HUES6 (cell line): ENCODE measurements around the gene E2F2.

Experiments
- H3K27ac ChIP-seq: 2 replicates; pipeline ENCODE4 v1.7.0; 2013; ENCODE audit warnings: low read depth, mild to moderate bottlenecking, low read length, inconsistent platforms
- H3K27me3 ChIP-seq: 2 replicates; pipeline ENCODE4 v1.6.1; 2013; ENCODE audit warnings: low read length; ENCODE audit not compliant: control insufficient read depth, insufficient read depth
- H3K36me3 ChIP-seq: 2 replicates; pipeline ENCODE4 v1.6.1; 2013; ENCODE audit warnings: low read length; ENCODE audit not compliant: control insufficient read depth, insufficient read depth
- H3K4me1 ChIP-seq: 2 replicates; pipeline ENCODE4 v1.6.1; 2013; ENCODE audit warnings: low read length; ENCODE audit not compliant: control insufficient read depth, insufficient read depth
- H3K4me3 ChIP-seq: 2 replicates; pipeline ENCODE4 v1.5.1; 2013; ENCODE audit warnings: low read depth, low read length
- H3K9ac ChIP-seq: one replicate; pipeline ENCODE4 v1.6.1; 2013; ENCODE audit warnings: mild to moderate bottlenecking, low read length
- H3K9me3 ChIP-seq: 2 replicates; pipeline ENCODE4 v1.6.1; 2013; ENCODE audit warnings: low read depth, low read length; ENCODE audit not compliant: control insufficient read depth, insufficient read depth

Gene E2F2

GRCh38 chr1:23530747-23531561, at the start of gene E2F2:
E2F2 (minus strand) TSS chr1:23531233; CDS start chr1:23530793, 440 bp downstream.
- H3K27me3 ChIP-seq = peaks cover 52% of the 10 kb centered on the region
- no peaks in the 10 kb centered on the region for H3K9me3 ChIP-seq
- H3K36me3 ChIP-seq = no peaks in the 10 kb centered on the region
- no peak within 1 kb of the TSS for H3K27ac ChIP-seq
- H3K9ac ChIP-seq = peak within 1 kb of the TSS; percentile 76
- H3K4me3 ChIP-seq = peak within 1 kb of the TSS; percentile 65
- H3K4me1 ChIP-seq = peaks cover 19% of the 10 kb centered on the region

GRCh38 chr1:23578997-23579363, 47.9 kb upstream of the E2F2 start:
- Histone ChIP-seq H3K27me3 (no peaks in the 10 kb centered on the region), H3K9me3 (peaks cover 3% of the 10 kb centered on the region; the same call in 1 of the 2 replicates), H3K9ac (no peak overlapping the region), H3K36me3 (no peaks in the 10 kb centered on the region), H3K27ac (no peak overlapping the region), H3K4me3 (no peak overlapping the region), H3K4me1 (peaks cover 16% of the 10 kb centered on the region; the same call in 1 of the 2 replicates)

- no peak overlapping the region for H3K4me3 ChIP-seq
- H3K9ac ChIP-seq = no peak overlapping the region
- H3K9me3 ChIP-seq = peaks cover 3% of the 10 kb centered on the region; the same call in 1 of the 2 replicates
- no peaks in the 10 kb centered on the region for H3K27me3 ChIP-seq
- no peaks in the 10 kb centered on the region for H3K36me3 ChIP-seq
- H3K27ac ChIP-seq = no peak overlapping the region
- H3K4me1 ChIP-seq = peaks cover 16% of the 10 kb centered on the region; the same call in 1 of the 2 replicates
Observed at GRCh38 chr1:23578311-23578996, 47.4 kb upstream of the E2F2 start.

GRCh38 chr1:23577056-23578004, 46.3 kb upstream of the E2F2 start:
- Histone ChIP-seq H3K27me3 (no peaks in the 10 kb centered on the region), H3K9ac (no peak overlapping the region), H3K9me3 (peaks cover 3% of the 10 kb centered on the region; the same call in 1 of the 2 replicates), H3K4me3 (no peak overlapping the region), H3K27ac (no peak overlapping the region), H3K4me1 (peaks cover 16% of the 10 kb centered on the region; the same call in 1 of the 2 replicates), H3K36me3 (no peaks in the 10 kb centered on the region)

- peaks cover 3% of the 10 kb centered on the region; the same call in 1 of the 2 replicates for H3K9me3 ChIP-seq
- H3K4me3 ChIP-seq = no peak overlapping the region
- no peaks in the 10 kb centered on the region for H3K27me3 ChIP-seq
- H3K27ac ChIP-seq = no peak overlapping the region
- peaks cover 16% of the 10 kb centered on the region; the same call in 1 of the 2 replicates for H3K4me1 ChIP-seq
- H3K36me3 ChIP-seq = no peaks in the 10 kb centered on the region
- no peak overlapping the region for H3K9ac ChIP-seq
Observed at GRCh38 chr1:23576338-23577055, 45.5 kb upstream of the E2F2 start.

- Histone ChIP-seq H3K27me3 (no peaks in the 10 kb centered on the region), H3K9me3 (peaks cover 3% of the 10 kb centered on the region; the same call in 1 of the 2 replicates), H3K4me3 (no peak overlapping the region), H3K27ac (no peak overlapping the region), H3K9ac (no peak overlapping the region), H3K4me1 (peaks cover 10% of the 10 kb centered on the region; the same call in 1 of the 2 replicates), H3K36me3 (no peaks in the 10 kb centered on the region)
Observed at GRCh38 chr1:23575226-23575810, 44.3 kb upstream of the E2F2 start.

- H3K9ac ChIP-seq = no peak overlapping the region
- H3K27ac ChIP-seq = no peak overlapping the region
- no peaks in the 10 kb centered on the region for H3K36me3 ChIP-seq
- peaks cover 13% of the 10 kb centered on the region for H3K4me1 ChIP-seq
- no peak overlapping the region for H3K4me3 ChIP-seq
- H3K27me3 ChIP-seq = no peaks in the 10 kb centered on the region
- peaks cover 3% of the 10 kb centered on the region; the same call in 1 of the 2 replicates for H3K9me3 ChIP-seq
Observed at GRCh38 chr1:23574265-23574754, 43.3 kb upstream of the E2F2 start.

- no peaks in the 10 kb centered on the region; the same call in 1 of the 2 replicates for H3K27me3 ChIP-seq
- no peak overlapping the region for H3K4me3 ChIP-seq
- peaks cover 19% of the 10 kb centered on the region for H3K4me1 ChIP-seq
- H3K36me3 ChIP-seq = no peaks in the 10 kb centered on the region
- peaks cover 3% of the 10 kb centered on the region; the same call in 1 of the 2 replicates for H3K9me3 ChIP-seq
- H3K27ac ChIP-seq = no peak overlapping the region
- no peak overlapping the region for H3K9ac ChIP-seq
Observed at GRCh38 chr1:23573574-23574182, 42.6 kb upstream of the E2F2 start.

GRCh38 chr1:23571465-23571864, 40.4 kb upstream of the E2F2 start:
- Histone ChIP-seq H3K36me3 (no peaks in the 10 kb centered on the region), H3K4me1 (peaks cover 15% of the 10 kb centered on the region), H3K4me3 (no peak overlapping the region), H3K9ac (no peak overlapping the region), H3K27ac (no peak overlapping the region), H3K9me3 (peaks cover 3% of the 10 kb centered on the region; the same call in 1 of the 2 replicates), H3K27me3 (peaks cover 4% of the 10 kb centered on the region; the same call in 1 of the 2 replicates)
